H9 (cell line): Measurements from ENCODE around the gene DHX36. TPM values are rescaled to one million over a fixed set of nuclear protein-coding genes. Genes with fewer than 3 reads are reported as not detected.

ENCODE experiments used
- DNase-seq: peaks from one replicate; pipeline ENCODE4 v3.0.0-alpha.2; 2017
- H2AFZ ChIP-seq: one replicate; pipeline ENCODE4 v1.6.1; 2013; ENCODE audit warnings: mild to moderate bottlenecking, low read length, control low read depth, moderate library complexity
- H2AK5ac ChIP-seq: 2 replicates; pipeline ENCODE4 v1.6.1; 2013; ENCODE audit warnings: low read length, control low read depth, mixed read lengths; ENCODE audit not compliant: insufficient read length
- H2BK120ac ChIP-seq: one replicate; pipeline ENCODE4 v1.6.1; 2013; ENCODE audit warnings: low read depth, mild to moderate bottlenecking, low read length, control low read depth, inconsistent platforms; ENCODE audit not compliant: poor library complexity, severe bottlenecking
- H2BK12ac ChIP-seq: 2 replicates; pipeline ENCODE4 v1.6.1; 2013; ENCODE audit warnings: low read length, control low read depth, mixed read lengths, low read depth; ENCODE audit not compliant: insufficient read length
- H2BK15ac ChIP-seq: 2 replicates; pipeline ENCODE4 v1.6.1; 2013; ENCODE audit warnings: low read depth, low read length, control low read depth
- H2BK20ac ChIP-seq: one replicate; pipeline ENCODE4 v1.6.1; 2013; ENCODE audit warnings: low read depth, mild to moderate bottlenecking, low read length, control low read depth, inconsistent platforms; ENCODE audit not compliant: poor library complexity, severe bottlenecking
- H2BK5ac ChIP-seq: 2 replicates; pipeline ENCODE4 v1.6.1; 2013; ENCODE audit warnings: low read length, control low read depth, mixed read lengths; ENCODE audit not compliant: insufficient read length
- H3K14ac ChIP-seq: 2 replicates; pipeline ENCODE4 v1.6.1; 2013; ENCODE audit warnings: low read length, control low read depth; ENCODE audit not compliant: insufficient read depth
- H3K18ac ChIP-seq: 2 replicates; pipeline ENCODE4 v1.6.1; 2013; ENCODE audit warnings: low read depth, mild to moderate bottlenecking, mixed read lengths, low read length, control low read depth; ENCODE audit not compliant: insufficient read length
- H3K23ac ChIP-seq: 2 replicates; pipeline ENCODE4 v1.6.1; 2013; ENCODE audit warnings: low read length, control low read depth, mixed read lengths, low read depth; ENCODE audit not compliant: insufficient read length
- H3K23me2 ChIP-seq: 2 replicates; pipeline ENCODE4 v1.6.1; 2013; ENCODE audit warnings: low read depth, mild to moderate bottlenecking, mixed read lengths, low read length, control low read depth; ENCODE audit not compliant: insufficient read length, poor library complexity, severe bottlenecking
- H3K27ac ChIP-seq: 2 replicates; pipeline ENCODE4 v1.5.1; 2013; ENCODE audit warnings: low read length, control low read depth, mixed read lengths, low read depth; ENCODE audit not compliant: insufficient read length
- H3K27me3 ChIP-seq: 2 replicates; pipeline ENCODE4 v1.6.1; 2013; ENCODE audit warnings: low read length, control low read depth, inconsistent platforms; ENCODE audit not compliant: insufficient read depth
- H3K4ac ChIP-seq: 2 replicates; pipeline ENCODE4 v1.6.1; 2013; ENCODE audit warnings: low read depth, mild to moderate bottlenecking, control low read depth, inconsistent platforms, low read length, moderate library complexity
- H3K4me1 ChIP-seq: 2 replicates; pipeline ENCODE4 v1.6.1; 2013; ENCODE audit warnings: low read length, control low read depth, inconsistent platforms; ENCODE audit not compliant: insufficient read depth
- H3K4me2 ChIP-seq: 2 replicates; pipeline ENCODE4 v1.6.1; 2013; ENCODE audit warnings: low read length, control low read depth, mixed read lengths; ENCODE audit not compliant: insufficient read length, insufficient read depth
- H3K56ac ChIP-seq: 2 replicates; pipeline ENCODE4 v1.6.1; 2013; ENCODE audit warnings: low read depth, mild to moderate bottlenecking, mixed read lengths, low read length, control low read depth; ENCODE audit not compliant: insufficient read length
- H3K79me1 ChIP-seq: 2 replicates; pipeline ENCODE4 v1.6.1; 2013; ENCODE audit warnings: low read depth, mild to moderate bottlenecking, moderate library complexity, low read length, control low read depth, inconsistent platforms; ENCODE audit not compliant: insufficient read depth, poor library complexity, severe bottlenecking
- H3K79me2 ChIP-seq: 2 replicates; pipeline ENCODE4 v1.6.1; 2013; ENCODE audit warnings: low read length, control low read depth, inconsistent platforms; ENCODE audit not compliant: insufficient read depth
- H3K9ac ChIP-seq: 2 replicates; pipeline ENCODE4 v1.6.1; 2013; ENCODE audit warnings: low read length, control low read depth, mixed read lengths; ENCODE audit not compliant: insufficient read length; ENCODE audit errors: extremely low read depth
- H3K9me3 ChIP-seq: one replicate; pipeline ENCODE4 v1.6.1; 2013; ENCODE audit warnings: low read depth, low read length, inconsistent platforms; ENCODE audit not compliant: control insufficient read depth
- H3T11ph ChIP-seq: one replicate; pipeline ENCODE4 v1.6.1; 2013; ENCODE audit warnings: mild to moderate bottlenecking, low read length, control low read depth, inconsistent platforms
- H4K20me1 ChIP-seq: one replicate; pipeline ENCODE4 v1.6.1; 2013; ENCODE audit not compliant: control insufficient read depth, insufficient read length, insufficient read depth
- H4K5ac ChIP-seq: 2 replicates; pipeline ENCODE4 v1.6.1; 2013; ENCODE audit warnings: low read depth, mild to moderate bottlenecking, mixed read lengths, low read length, control low read depth; ENCODE audit not compliant: insufficient read length
- H4K8ac ChIP-seq: replicated peaks from 2 replicates; pipeline ENCODE4 v1.6.1; 2013; ENCODE audit warnings: low read length, control low read depth, mixed read lengths, low read depth; ENCODE audit not compliant: insufficient read length
- H4K91ac ChIP-seq: 2 replicates; pipeline ENCODE4 v1.6.1; 2013; ENCODE audit warnings: low read depth, mild to moderate bottlenecking, moderate library complexity, mixed read lengths, low read length, control low read depth; ENCODE audit not compliant: insufficient read length
- H3K27ac Mint-ChIP-seq, 3 experiments: 2 replicates in 2 of 3; 3 replicates in 1 of 3; pipeline ENCODE4 v1.8.0; 2020 to 2021; ENCODE audit warnings: mixed read lengths in 3 of 3, mild to moderate bottlenecking in 1 of 3, moderate library complexity in 1 of 3
- H3K27me3 Mint-ChIP-seq: 2 replicates; pipeline ENCODE4 v1.8.0; 2021; ENCODE audit warnings: low read depth, mild to moderate bottlenecking, moderate library complexity, mixed read lengths
- H3K36me3 Mint-ChIP-seq, 3 experiments: 2 replicates in 2 of 3; 3 replicates in 1 of 3; pipeline ENCODE4 v1.8.0; 2020 to 2021; ENCODE audit warnings: low read depth in 3 of 3, mixed read lengths in 3 of 3; ENCODE audit not compliant: insufficient read depth in 1 of 3
- H3K4me1 Mint-ChIP-seq, 2 experiments: 2 replicates each; pipeline ENCODE4 v1.8.0; 2020; ENCODE audit warnings: mixed read lengths in 2 of 2
- H3K4me3 Mint-ChIP-seq, 2 experiments: 2 replicates in 1 of 2; 3 replicates in 1 of 2; pipeline ENCODE4 v1.8.0; 2020 to 2021; ENCODE audit warnings: mild to moderate bottlenecking in 2 of 2, mixed read lengths in 2 of 2, moderate library complexity in 1 of 2
- H3K9me3 Mint-ChIP-seq, 2 experiments: 2 replicates in 1 of 2; 3 replicates in 1 of 2; pipeline ENCODE4 v1.8.0; 2020; ENCODE audit warnings: mild to moderate bottlenecking in 2 of 2, mixed read lengths in 2 of 2, moderate library complexity in 1 of 2
- CTCF ChIP-seq: fragments of 200-600 bp; sonication (generic); conservative IDR thresholded peaks from 3 replicates; pipeline ENCODE4 v1.8.0; 2021; ENCODE audit warnings: antibody characterized with exemption, mild to moderate bottlenecking
- WGBS: extraction: QIAGEN DNeasy Blood & Tissue Kit; methylation state at CpG from one replicate; pipeline ENCODE4 v1.1.7; 2013; ENCODE audit warnings: missing lambda C conversion rate, low lambda C conversion rate, mixed read lengths; ENCODE audit not compliant: insufficient read length; ENCODE audit errors: extremely low coverage; 5-methylcytosine and 5-hydroxymethylcytosine counted together
- total RNA-seq: library from RNA; stranded (reverse); gene quantifications from 2 replicates; pipeline ENCODE4 v1.2.1, GENCODE V29; 2021

Gene DHX36
- total RNA-seq, 1 experiment from 2014 or later = 103 TPM

- no peak overlapping the region for H3K4me2 ChIP-seq
- no CpG with 5 or more reads among the region's 5 CpGs for WGBS
Measured at GRCh38 chr3:154241496-154241895, 82.8 kb downstream of the DHX36 start.

More at GRCh38 chr3:154241496-154241895, 82.8 kb downstream of the DHX36 start:
- H4K91ac ChIP-seq = no peak overlapping the region
- H3K4me1 Mint-ChIP-seq = peaks cover 18 to 23% of the 10 kb centered on the region in 2 experiments
- H3K79me2 ChIP-seq = no peaks in the 10 kb centered on the region
- H2BK12ac ChIP-seq = no peak overlapping the region
- no peak overlapping the region for H3K56ac ChIP-seq
- H3K14ac ChIP-seq = no peak overlapping the region
- no peaks in the 10 kb centered on the region for H3K9me3 ChIP-seq
- no peak overlapping the region for H3K9ac ChIP-seq
- H2AK5ac ChIP-seq = no peak overlapping the region
- H2BK15ac ChIP-seq = no peak overlapping the region
- H3K27ac Mint-ChIP-seq = no peak overlapping the region
- no peak overlapping the region for H3K23ac ChIP-seq
- H3K4me3 Mint-ChIP-seq = no peak overlapping the region
- peaks cover 4 to 19% (median 18%) of the 10 kb centered on the region in 3 experiments; a peak in 6 of 7 replicates for H3K36me3 Mint-ChIP-seq
- no peak overlapping the region for H2BK120ac ChIP-seq
- H3K79me1 ChIP-seq = no peaks in the 10 kb centered on the region
- no peaks in the 10 kb centered on the region for H4K20me1 ChIP-seq
- no peaks in the 10 kb centered on the region for H3K23me2 ChIP-seq
- no peak overlapping the region for H2AFZ ChIP-seq
- no peak overlapping the region for H4K8ac ChIP-seq
- no peak for DNase-seq
- H3K27me3 Mint-ChIP-seq = no peaks in the 10 kb centered on the region; the same call in 1 of the 2 replicates
- peaks cover 5% of the 10 kb centered on the region; the same call in 1 of the 2 replicates for H3K4me1 ChIP-seq
- H3K18ac ChIP-seq = no peak overlapping the region
- no peak overlapping the region for H3T11ph ChIP-seq
- H3K9me3 Mint-ChIP-seq = no peaks in the 10 kb centered on the region
- H3K27ac ChIP-seq = no peak overlapping the region
- no peak overlapping the region for H3K4ac ChIP-seq
- no peaks in the 10 kb centered on the region for H3K27me3 ChIP-seq
- no peak overlapping the region for H2BK5ac ChIP-seq
- H2BK20ac ChIP-seq = no peak overlapping the region
- TF ChIP-seq CTCF = no peak
- no peak overlapping the region for H4K5ac ChIP-seq
